ENCODE data around the gene AMPD3.

DNA sequence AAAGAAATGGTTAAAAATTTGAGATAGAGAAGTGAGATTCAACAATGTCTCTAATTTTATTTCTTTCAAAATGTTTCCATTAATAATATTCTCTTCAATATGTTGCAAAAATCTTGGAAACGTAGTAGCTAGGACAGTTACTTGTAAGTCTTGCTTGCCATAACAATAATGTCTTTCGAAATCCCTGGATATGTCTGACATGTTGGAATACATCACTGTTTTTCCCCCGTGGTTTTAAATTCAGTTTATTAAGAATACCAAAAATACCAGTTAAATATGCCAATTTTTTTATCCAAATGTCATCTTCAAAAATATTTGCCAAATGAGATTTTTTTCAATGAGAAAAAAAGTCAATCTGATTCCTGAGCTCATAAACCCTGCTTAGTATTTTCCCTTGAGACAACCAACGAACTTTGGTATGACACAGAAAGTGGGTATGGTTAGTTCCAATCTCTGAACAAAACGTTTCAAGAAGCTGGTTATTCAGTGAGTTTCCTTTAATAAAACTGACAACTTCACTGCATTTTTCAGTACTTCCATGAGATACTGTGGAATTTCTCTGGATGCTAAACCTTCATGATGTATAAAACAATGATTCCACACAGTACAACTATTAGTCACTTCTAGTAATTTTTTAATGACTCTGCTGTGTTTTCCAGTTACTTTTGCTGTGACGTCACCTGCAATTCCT, 36.7 kb upstream of the AMPD3 start:
- TF ChIP-seq, protein P1, sequence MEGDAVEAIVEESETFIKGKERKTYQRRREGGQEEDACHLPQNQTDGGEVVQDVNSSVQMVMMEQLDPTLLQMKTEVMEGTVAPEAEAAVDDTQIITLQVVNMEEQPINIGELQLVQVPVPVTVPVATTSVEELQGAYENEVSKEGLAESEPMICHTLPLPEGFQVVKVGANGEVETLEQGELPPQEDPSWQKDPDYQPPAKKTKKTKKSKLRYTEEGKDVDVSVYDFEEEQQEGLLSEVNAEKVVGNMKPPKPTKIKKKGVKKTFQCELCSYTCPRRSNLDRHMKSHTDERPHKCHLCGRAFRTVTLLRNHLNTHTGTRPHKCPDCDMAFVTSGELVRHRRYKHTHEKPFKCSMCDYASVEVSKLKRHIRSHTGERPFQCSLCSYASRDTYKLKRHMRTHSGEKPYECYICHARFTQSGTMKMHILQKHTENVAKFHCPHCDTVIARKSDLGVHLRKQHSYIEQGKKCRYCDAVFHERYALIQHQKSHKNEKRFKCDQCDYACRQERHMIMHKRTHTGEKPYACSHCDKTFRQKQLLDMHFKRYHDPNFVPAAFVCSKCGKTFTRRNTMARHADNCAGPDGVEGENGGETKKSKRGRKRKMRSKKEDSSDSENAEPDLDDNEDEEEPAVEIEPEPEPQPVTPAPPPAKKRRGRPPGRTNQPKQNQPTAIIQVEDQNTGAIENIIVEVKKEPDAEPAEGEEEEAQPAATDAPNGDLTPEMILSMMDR (IDR thresholded peaks at IDR 0.05) = no peak
- TF ChIP-seq POLR2A (IDR thresholded peaks at IDR 0.05) = no peak

All from uterus (tissue), 2 donors.